LNCAP (cell line): ENCODE results near the gene CMTM8.

Experiments used
- CTCF ChIP-seq: fragments of 450-650 bp; IDR thresholded peaks from 2 replicates; pipeline ENCODE4 v1.5.1; 2017; ENCODE audit warnings: mild to moderate bottlenecking

Gene CMTM8

GRCh38 chr3:32261545-32261944, 23.1 kb downstream of the CMTM8 start:
- no peak for TF ChIP-seq CTCF

GRCh38 chr3:32262201-32262600, 23.7 kb downstream of the CMTM8 start:
- TF ChIP-seq CTCF, result no peak

GRCh38 chr3:32274306-32274705, 35.8 kb downstream of the CMTM8 start:
- no peak for TF ChIP-seq CTCF

GRCh38 chr3:32275506-32275905, 37.0 kb downstream of the CMTM8 start:
- no peak for TF ChIP-seq CTCF

- TF ChIP-seq CTCF, result no peak
Measured at GRCh38 chr3:32276279-32276841, 37.9 kb downstream of the CMTM8 start.

- TF ChIP-seq CTCF, result no peak
Measured at GRCh38 chr3:32278714-32279113, 40.2 kb downstream of the CMTM8 start.

- TF ChIP-seq CTCF, result no peak
Measured at GRCh38 chr3:32280262-32280910, 41.9 kb downstream of the CMTM8 start.
